ENCODE data around the gene GCFC2. TPM values are rescaled to one million over a fixed set of nuclear protein-coding genes. Genes with fewer than 3 reads are reported as not detected.

The GCFC2 gene
- total RNA-seq, 2 donors from 2014 or later, result 18.6 to 28.7 TPM

DNA sequence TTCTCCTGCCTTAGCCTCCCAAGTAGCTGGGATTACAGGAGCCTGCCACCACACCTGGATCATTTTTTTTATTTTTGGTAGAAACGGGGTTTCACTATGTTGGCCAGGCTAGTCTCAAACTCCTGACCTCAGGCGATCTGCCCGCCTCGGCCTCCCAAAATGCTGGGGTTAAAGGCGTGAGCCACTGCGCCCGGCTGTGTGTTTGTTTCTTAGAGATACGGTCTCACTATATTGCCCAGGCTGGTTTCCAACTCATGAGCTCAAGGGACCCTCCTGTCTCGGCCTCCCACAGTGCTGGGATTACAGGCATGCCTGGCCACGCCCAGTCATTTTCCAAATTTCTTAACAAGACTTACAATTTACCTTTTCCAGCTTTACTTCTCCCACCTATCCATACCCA lies 65.1 kb downstream of the GCFC2 start:
- DNase-seq, result no peak
- Mint-ChIP-seq H3K36me3 (ENCODE audit: low read depth) (peaks cover 18% of the 10 kb centered on the region), H3K27me3 (ENCODE audit: insufficient read depth) (no peaks in the 10 kb centered on the region), H3K4me3 (peak overlapping the region; percentile 89), H3K4me1 (no peaks in the 10 kb centered on the region), H3K27ac (peak overlapping the region; percentile 95), H3K9me3 (no peaks in the 10 kb centered on the region)
- WGBS, 2 experiments (ENCODE audit: insufficient coverage in 1 of 2, insufficient read length in 1 of 2), result 93 to 96% methylated on average over 10 of the region's 10 CpGs
- H3K9me3 ChIP-seq (ENCODE audit: control insufficient read depth, low read length), result no peaks in the 10 kb centered on the region
- H3K4me3 ChIP-seq (ENCODE audit: low read length), result peak overlapping the region; percentile 98
- no peak overlapping the region for H3K27ac ChIP-seq (ENCODE audit: low read depth, low read length)
- H3K27me3 ChIP-seq (ENCODE audit: control insufficient read depth, insufficient read depth, low read length, poor library complexity, severe bottlenecking), result no peaks in the 10 kb centered on the region
- H3K4me1 ChIP-seq (ENCODE audit: control insufficient read depth, insufficient read depth, low read length), result no peaks in the 10 kb centered on the region
- peaks cover 24% of the 10 kb centered on the region for H3K36me3 ChIP-seq (ENCODE audit: control insufficient read depth, insufficient read depth, low read length)
- H3K9ac ChIP-seq (ENCODE audit: extremely low read depth, low read length, poor library complexity, severe bottlenecking), result no peak overlapping the region
- TF ChIP-seq, protein P1, sequence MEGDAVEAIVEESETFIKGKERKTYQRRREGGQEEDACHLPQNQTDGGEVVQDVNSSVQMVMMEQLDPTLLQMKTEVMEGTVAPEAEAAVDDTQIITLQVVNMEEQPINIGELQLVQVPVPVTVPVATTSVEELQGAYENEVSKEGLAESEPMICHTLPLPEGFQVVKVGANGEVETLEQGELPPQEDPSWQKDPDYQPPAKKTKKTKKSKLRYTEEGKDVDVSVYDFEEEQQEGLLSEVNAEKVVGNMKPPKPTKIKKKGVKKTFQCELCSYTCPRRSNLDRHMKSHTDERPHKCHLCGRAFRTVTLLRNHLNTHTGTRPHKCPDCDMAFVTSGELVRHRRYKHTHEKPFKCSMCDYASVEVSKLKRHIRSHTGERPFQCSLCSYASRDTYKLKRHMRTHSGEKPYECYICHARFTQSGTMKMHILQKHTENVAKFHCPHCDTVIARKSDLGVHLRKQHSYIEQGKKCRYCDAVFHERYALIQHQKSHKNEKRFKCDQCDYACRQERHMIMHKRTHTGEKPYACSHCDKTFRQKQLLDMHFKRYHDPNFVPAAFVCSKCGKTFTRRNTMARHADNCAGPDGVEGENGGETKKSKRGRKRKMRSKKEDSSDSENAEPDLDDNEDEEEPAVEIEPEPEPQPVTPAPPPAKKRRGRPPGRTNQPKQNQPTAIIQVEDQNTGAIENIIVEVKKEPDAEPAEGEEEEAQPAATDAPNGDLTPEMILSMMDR (conservative IDR thresholded peaks at IDR 0.05), result no peak

DNA sequence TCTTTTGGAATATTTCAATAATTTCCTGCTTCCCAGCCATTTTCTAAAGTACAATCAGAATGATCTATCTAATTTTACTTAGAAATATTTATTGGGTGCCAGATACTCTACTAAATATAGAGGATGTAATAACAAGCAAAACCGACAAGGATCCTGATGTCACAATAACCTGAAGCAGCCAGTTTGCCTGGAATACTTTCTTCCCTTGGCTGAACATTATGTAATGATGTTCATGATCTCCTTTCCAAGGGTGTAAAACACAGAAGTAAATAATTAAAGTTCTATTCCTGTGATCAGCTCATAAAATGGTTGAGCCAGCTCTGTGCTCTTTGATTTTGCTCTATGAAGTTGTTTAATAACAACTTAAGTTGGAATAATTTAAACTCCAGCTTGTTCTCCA lies 66.7 kb downstream of the GCFC2 start:
- DNase-seq, result no peak
- H3K9ac ChIP-seq (ENCODE audit: extremely low read depth, low read length, poor library complexity, severe bottlenecking), result no peak overlapping the region
- peaks cover 2% of the 10 kb centered on the region for H3K27me3 Mint-ChIP-seq (ENCODE audit: insufficient read depth)
- WGBS, 2 experiments (ENCODE audit: insufficient coverage in 1 of 2, insufficient read length in 1 of 2), result 100% methylated on average over 1 of the region's 1 CpG; no CpG with 5 or more reads in 1 of the 2 experiments
- no peaks in the 10 kb centered on the region for H3K9me3 Mint-ChIP-seq
- H3K27me3 ChIP-seq (ENCODE audit: control insufficient read depth, insufficient read depth, low read length, poor library complexity, severe bottlenecking), result peaks cover 7% of the 10 kb centered on the region
- peaks cover 9% of the 10 kb centered on the region for H3K36me3 Mint-ChIP-seq (ENCODE audit: low read depth)
- H3K9me3 ChIP-seq (ENCODE audit: control insufficient read depth, low read length), result no peaks in the 10 kb centered on the region
- no peak overlapping the region for H3K27ac Mint-ChIP-seq
- no peak overlapping the region for H3K4me3 Mint-ChIP-seq
- H3K4me1 ChIP-seq (ENCODE audit: control insufficient read depth, insufficient read depth, low read length), result no peaks in the 10 kb centered on the region
- no peak overlapping the region for H3K4me3 ChIP-seq (ENCODE audit: low read length)
- peaks cover 7% of the 10 kb centered on the region for H3K36me3 ChIP-seq (ENCODE audit: control insufficient read depth, insufficient read depth, low read length)
- TF ChIP-seq, protein P1 (conservative IDR thresholded peaks at IDR 0.05), result no peak
- no peaks in the 10 kb centered on the region for H3K4me1 Mint-ChIP-seq
- H3K27ac ChIP-seq (ENCODE audit: low read depth, low read length), result no peak overlapping the region

DNA sequence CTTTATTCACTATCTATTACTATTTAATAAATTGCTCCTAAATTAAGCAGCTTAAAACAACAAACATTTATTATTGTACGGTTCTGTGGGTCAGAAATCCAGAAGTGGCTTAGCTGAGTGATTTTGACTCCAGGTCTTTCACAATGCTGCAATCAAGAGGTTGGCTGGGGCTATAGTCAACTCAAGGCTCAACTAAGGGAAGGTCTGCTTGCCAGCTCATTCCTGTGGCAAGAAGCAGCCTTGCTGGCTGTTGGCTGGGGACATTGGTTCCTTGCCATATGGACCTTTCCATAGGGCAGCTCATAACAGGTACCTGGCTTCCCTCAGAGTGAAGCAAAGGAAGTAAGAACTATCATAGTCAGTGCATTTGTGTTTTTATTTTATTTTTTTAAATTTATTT lies 69.1 kb downstream of the GCFC2 start:
- no peak overlapping the region for H3K4me3 ChIP-seq (ENCODE audit: low read length)
- H3K27me3 ChIP-seq (ENCODE audit: control insufficient read depth, insufficient read depth, low read length, poor library complexity, severe bottlenecking), result peaks cover 12% of the 10 kb centered on the region
- Mint-ChIP-seq H3K9me3 (no peaks in the 10 kb centered on the region), H3K27ac (no peak overlapping the region), H3K4me3 (no peak overlapping the region), H3K27me3 (ENCODE audit: insufficient read depth) (peaks cover 2% of the 10 kb centered on the region), H3K36me3 (ENCODE audit: low read depth) (no peaks in the 10 kb centered on the region), H3K4me1 (peaks cover 2% of the 10 kb centered on the region)
- TF ChIP-seq, protein P1 (conservative IDR thresholded peaks at IDR 0.05), result no peak
- no peaks in the 10 kb centered on the region for H3K36me3 ChIP-seq (ENCODE audit: control insufficient read depth, insufficient read depth, low read length)
- H3K9me3 ChIP-seq (ENCODE audit: control insufficient read depth, low read length), result no peaks in the 10 kb centered on the region
- no peaks in the 10 kb centered on the region for H3K4me1 ChIP-seq (ENCODE audit: control insufficient read depth, insufficient read depth, low read length)
- WGBS, 2 experiments (ENCODE audit: insufficient coverage in 1 of 2, insufficient read length in 1 of 2), result 83 to 94% methylated on average over 1 of the region's 1 CpG
- no peak overlapping the region for H3K9ac ChIP-seq (ENCODE audit: extremely low read depth, low read length, poor library complexity, severe bottlenecking)
- DNase-seq, result no peak
- no peak overlapping the region for H3K27ac ChIP-seq (ENCODE audit: low read depth, low read length)
